B cell (primary cell): ENCODE measurements around the gene BZW1. TPM values are rescaled to one million over a fixed set of nuclear protein-coding genes. Genes with fewer than 3 reads are reported as not detected.

Source experiments
- ATAC-seq: fragments of 200-7000 bp; cut with Tn5 transposase; one replicate; pipeline ENCODE4 v1.10.0; 2021; ENCODE audit warnings: low read depth, mild to moderate bottlenecking, moderate number of reproducible peaks, moderate library complexity
- CTCF ChIA-PET: fragments of 350-600 bp; sonication (Branson Sonifier 250); formaldehyde crosslinking; loops from one replicate; lab custom pipeline; 2021; ENCODE audit warnings: antibody characterized with exemption, inconsistent platforms; lab: Charles Lee
- POLR2A ChIA-PET: fragments of 350-600 bp; sonication (Branson Sonifier 250); formaldehyde crosslinking; loops from one replicate; lab custom pipeline; 2021; ENCODE audit warnings: antibody characterized with exemption; lab: Charles Lee
- DNase-seq: peaks from one replicate; pipeline ENCODE4 v3.0.0; 2013
- H2AFZ ChIP-seq: 2 replicates; pipeline ENCODE4 v1.6.1; 2012; ENCODE audit warnings: mild to moderate bottlenecking, low read depth, low read length; ENCODE audit not compliant: insufficient read depth, poor library complexity, severe bottlenecking
- H3K27ac ChIP-seq, 2 donors: 1 replicate in 1 of 2; 2 replicates in 1 of 2; pipeline ENCODE4 v1.5.1; 2012 to 2013; ENCODE audit warnings: low read length in 2 of 2, mild to moderate bottlenecking in 2 of 2, moderate library complexity in 1 of 2
- H3K27me3 ChIP-seq, 4 experiments: fragments of 200-600 bp in 1 of 4; sonication (generic) in 1 of 4; replicated peaks in 1 of 4; 1 replicate in 2 of 4; 2 replicates in 2 of 4; pipeline versions ENCODE4 v1.6.1 to v1.7.0; 2013 to 2016; ENCODE audit warnings: low read length in 3 of 4, mild to moderate bottlenecking in 2 of 4, mixed read lengths in 1 of 4, moderate library complexity in 1 of 4; ENCODE audit not compliant: insufficient read depth in 4 of 4, control insufficient read depth in 3 of 4; ENCODE audit errors: control extremely low read depth in 1 of 4
- H3K36me3 ChIP-seq, 2 experiments: replicated peaks in 1 of 2; 1 replicate in 1 of 2; 2 replicates in 1 of 2; pipeline versions ENCODE4 v1.6.1 to v1.7.1; 2013; ENCODE audit warnings: low read length in 1 of 2; ENCODE audit not compliant: insufficient read depth in 2 of 2, control insufficient read depth in 1 of 2; ENCODE audit errors: control extremely low read depth in 1 of 2, extremely low read depth in 1 of 2
- H3K4me1 ChIP-seq, 2 donors: fragments of 200-600 bp in 1 of 2; sonication (generic) in 1 of 2; 1 replicate in 1 of 2; 2 replicates in 1 of 2; pipeline versions ENCODE4 v1.5.1 to v1.6.1; 2013 to 2017; ENCODE audit warnings: low read length in 2 of 2; ENCODE audit not compliant: control insufficient read depth in 2 of 2, insufficient read depth in 2 of 2
- H3K4me2 ChIP-seq: replicated peaks from 2 replicates; pipeline ENCODE3; 2012; ENCODE audit warnings: mild to moderate bottlenecking, low read depth, low read length; ENCODE audit not compliant: poor library complexity, severe bottlenecking
- H3K4me3 ChIP-seq, 5 experiments: fragments of 200-600 bp in 1 of 5; sonication (generic) in 1 of 5; 1 replicate in 3 of 5; 2 replicates in 2 of 5; pipeline versions ENCODE4 v1.5.1 to v1.7.0; 2011 to 2016; ENCODE audit warnings: low read length in 4 of 5, mild to moderate bottlenecking in 4 of 5, low read depth in 2 of 5, control low read depth in 1 of 5, moderate library complexity in 1 of 5; ENCODE audit not compliant: insufficient read depth in 1 of 5; ENCODE audit errors: control extremely low read depth in 1 of 5, extremely low read depth in 1 of 5
- H3K79me2 ChIP-seq: fragments of 200-600 bp; sonication (generic); one replicate; pipeline ENCODE4 v1.6.0; 2016; ENCODE audit warnings: low read length; ENCODE audit not compliant: control insufficient read depth, insufficient read depth
- H3K9ac ChIP-seq: fragments of 200-600 bp; sonication (generic); 2 replicates; pipeline ENCODE4 v1.6.1; 2017; ENCODE audit warnings: mild to moderate bottlenecking, low read length, moderate library complexity
- H3K9me3 ChIP-seq, 3 donors: one replicate each; pipeline versions ENCODE4 v1.6.1 to v1.7.1; 2013; ENCODE audit warnings: low read length in 2 of 3; ENCODE audit not compliant: control insufficient read depth in 2 of 3, insufficient read depth in 1 of 3; ENCODE audit errors: control extremely low read depth in 1 of 3
- H4K20me1 ChIP-seq: 2 replicates; pipeline ENCODE4 v1.6.0; 2012; ENCODE audit warnings: mild to moderate bottlenecking, low read length; ENCODE audit not compliant: insufficient read depth, control insufficient read depth, poor library complexity, severe bottlenecking
- H3K27ac Mint-ChIP-seq: one replicate; pipeline ENCODE4 v1.8.0; 2021; ENCODE audit warnings: mixed read lengths
- H3K27me3 Mint-ChIP-seq: one replicate; pipeline ENCODE4 v1.8.0; 2021; ENCODE audit warnings: mixed read lengths
- H3K4me1 Mint-ChIP-seq: one replicate; pipeline ENCODE4 v1.8.0; 2021; ENCODE audit warnings: mixed read lengths
- H3K4me3 Mint-ChIP-seq: one replicate; pipeline ENCODE4 v1.8.0; 2021; ENCODE audit warnings: mixed read lengths
- H3K9me3 Mint-ChIP-seq: one replicate; pipeline ENCODE4 v1.8.0; 2022; ENCODE audit warnings: mixed read lengths; ENCODE audit not compliant: insufficient read depth
- EZH2 ChIP-seq: IDR thresholded peaks from 2 replicates; pipeline ENCODE4 v1.6.1; 2012; ENCODE audit warnings: borderline replicate concordance, low read depth, mild to moderate bottlenecking, moderate library complexity, low read length; ENCODE audit not compliant: insufficient read depth, poor library complexity, severe bottlenecking
- WGBS: methylation state at CpG from one replicate; pipeline ENCODE4 v1.1.5; 2013; ENCODE audit warnings: missing lambda C conversion rate; ENCODE audit not compliant: insufficient coverage; 5-methylcytosine and 5-hydroxymethylcytosine counted together
- intact Hi-C: fragments of 100-400 bp; cut with micrococcal nuclease; formaldehyde crosslinking; loops from one replicate; pipeline ENCODE4 v1.10.0; 2022
- polyA plus RNA-seq: library from polyadenylated mRNA; depleted of rRNA; stranded (reverse); fragments of >200 nt; gene quantifications from 2 replicates; pipeline ENCODE4 v1.2.3, GENCODE V29; 2012
- total RNA-seq, 2 donors: library from RNA; stranded (reverse); fragments of 120-200 nt in 1 of 2; gene quantifications; 1 replicate in 1 of 2; 2 replicates in 1 of 2; pipeline versions ENCODE4 v1.2.3 to v1.2.4, GENCODE V29; 2013 to 2022
- TF ChIP-seq, protein P1 (sequence below): fragments of 200-600 bp; IDR thresholded peaks from one replicate; pipeline ENCODE4 v1.8.0; 2022; ENCODE audit warnings: antibody characterized with exemption, mild to moderate bottlenecking

BZW1 gene
- total and polyA plus RNA-seq, 2 donors (not counting 1 experiment from before 2014, with no cell fraction given), result 53.8 to 109 TPM

DNA sequence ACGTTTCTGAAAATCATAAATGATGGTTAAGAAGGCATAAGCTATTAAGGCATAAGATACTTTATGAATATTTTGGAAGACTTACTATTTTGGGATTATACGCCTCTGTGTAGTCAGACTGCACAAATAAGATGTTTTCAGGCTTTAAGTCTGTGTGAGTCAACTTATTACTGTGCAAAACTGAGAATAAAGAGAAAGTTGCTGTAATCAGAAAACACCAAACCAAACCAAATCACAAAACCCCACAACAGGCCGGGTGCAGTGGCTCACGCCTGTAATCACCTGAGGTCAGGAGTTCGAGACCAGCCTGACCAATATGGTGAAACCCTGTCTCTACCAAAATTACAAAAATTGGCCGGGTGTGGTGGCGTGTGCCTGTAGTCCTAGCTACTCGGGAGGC lies 45.1 kb downstream of the BZW1 start:
- Histone ChIP-seq H3K36me3 (peaks cover 34 to 100% of the 10 kb centered on the region in 2 experiments), H3K9ac (no peak overlapping the region), H3K4me3 (no peak overlapping the region), H3K79me2 (peaks cover 77% of the 10 kb centered on the region), H2AFZ (no peak overlapping the region), H4K20me1 (peaks cover 82% of the 10 kb centered on the region), H3K4me2 (no peak overlapping the region), H3K27ac (no peak overlapping the region), H3K27me3 (no peaks in the 10 kb centered on the region), H3K4me1 (peaks cover 23 to 37% of the 10 kb centered on the region in 2 donors), H3K9me3 (no peaks in the 10 kb centered on the region)
- intact Hi-C loops, result no loop called here
- DNase-seq, result no peak
- ATAC-seq, result no peak
- peaks cover 37% of the 10 kb centered on the region for H3K4me1 Mint-ChIP-seq
- 100% methylated on average over 1 of the region's 8 CpGs for WGBS
- no peaks in the 10 kb centered on the region for H3K27me3 Mint-ChIP-seq
- no peak overlapping the region for H3K4me3 Mint-ChIP-seq
- POLR2A ChIA-PET, result no interaction called here
- no peak overlapping the region for H3K27ac Mint-ChIP-seq
- TF ChIP-seq EZH2, result no peak
- TF ChIP-seq, protein P1, sequence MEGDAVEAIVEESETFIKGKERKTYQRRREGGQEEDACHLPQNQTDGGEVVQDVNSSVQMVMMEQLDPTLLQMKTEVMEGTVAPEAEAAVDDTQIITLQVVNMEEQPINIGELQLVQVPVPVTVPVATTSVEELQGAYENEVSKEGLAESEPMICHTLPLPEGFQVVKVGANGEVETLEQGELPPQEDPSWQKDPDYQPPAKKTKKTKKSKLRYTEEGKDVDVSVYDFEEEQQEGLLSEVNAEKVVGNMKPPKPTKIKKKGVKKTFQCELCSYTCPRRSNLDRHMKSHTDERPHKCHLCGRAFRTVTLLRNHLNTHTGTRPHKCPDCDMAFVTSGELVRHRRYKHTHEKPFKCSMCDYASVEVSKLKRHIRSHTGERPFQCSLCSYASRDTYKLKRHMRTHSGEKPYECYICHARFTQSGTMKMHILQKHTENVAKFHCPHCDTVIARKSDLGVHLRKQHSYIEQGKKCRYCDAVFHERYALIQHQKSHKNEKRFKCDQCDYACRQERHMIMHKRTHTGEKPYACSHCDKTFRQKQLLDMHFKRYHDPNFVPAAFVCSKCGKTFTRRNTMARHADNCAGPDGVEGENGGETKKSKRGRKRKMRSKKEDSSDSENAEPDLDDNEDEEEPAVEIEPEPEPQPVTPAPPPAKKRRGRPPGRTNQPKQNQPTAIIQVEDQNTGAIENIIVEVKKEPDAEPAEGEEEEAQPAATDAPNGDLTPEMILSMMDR, result no peak
- CTCF ChIA-PET, result interaction anchor here (1.9 kb wide), 1 partner anchor 321 kb away, joined by 5 read pairs; no protein-coding TSS in a partner anchor
- no peaks in the 10 kb centered on the region for H3K9me3 Mint-ChIP-seq

DNA sequence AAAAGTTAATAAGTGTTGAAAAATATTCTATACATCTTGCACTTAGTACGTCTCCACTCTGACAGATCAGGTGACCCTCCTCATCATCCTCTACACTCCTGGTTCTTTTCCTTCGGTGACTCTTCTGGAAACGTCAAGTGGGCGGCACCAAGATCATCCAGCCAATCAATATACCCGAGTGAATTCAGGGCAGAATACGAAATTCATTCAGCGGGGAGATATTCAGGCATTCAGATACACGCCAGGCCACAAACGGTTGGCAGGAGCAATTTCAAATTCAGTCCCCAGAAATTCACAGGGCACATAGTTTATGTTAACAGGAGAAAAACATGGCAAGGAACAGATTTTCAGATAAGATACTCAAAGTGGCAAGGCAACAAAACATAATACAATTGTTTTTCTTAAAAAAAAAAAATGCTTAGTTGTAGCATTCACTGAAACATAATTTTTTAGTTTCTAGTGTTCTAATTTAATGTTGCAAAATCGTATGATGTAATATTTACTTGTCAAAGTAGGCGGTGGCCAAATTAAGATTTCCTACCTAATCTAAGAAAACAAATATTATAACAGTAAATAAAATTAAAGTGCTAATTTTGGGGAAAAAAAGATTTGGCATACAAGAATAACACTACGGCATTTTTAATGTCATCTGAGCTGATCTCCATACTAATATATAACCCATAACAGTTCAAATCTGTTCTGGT lies 48.5 kb downstream of the BZW1 start:
- Histone ChIP-seq H2AFZ (no peak overlapping the region), H3K27ac (peak overlapping the region in 1 of 2 donors; percentile 4), H3K36me3 (peaks cover 21 to 68% of the 10 kb centered on the region in 2 experiments), H4K20me1 (peaks cover 81% of the 10 kb centered on the region), H3K4me1 (peaks cover 31 to 42% of the 10 kb centered on the region in 2 donors), H3K27me3 (no peaks in the 10 kb centered on the region), H3K9me3 (no peaks in the 10 kb centered on the region), H3K4me3 (peak overlapping the region in 1 of 5 experiments; percentile 93), H3K4me2 (peak overlapping the region; percentile 74), H3K9ac (peak overlapping the region; percentile 100), H3K79me2 (peaks cover 92% of the 10 kb centered on the region)
- ATAC-seq (no peak), DNase-seq (peak; percentile 13)
- Mint-ChIP-seq H3K9me3 (no peaks in the 10 kb centered on the region), H3K27me3 (no peaks in the 10 kb centered on the region), H3K27ac (peak overlapping the region; percentile 44), H3K4me1 (peaks cover 51% of the 10 kb centered on the region), H3K4me3 (peak overlapping the region; percentile 62)
- POLR2A ChIA-PET, result interaction anchor here (0.6 kb wide), 1 partner anchor 11 kb away, joined by 3 read pairs; no protein-coding TSS in a partner anchor
- 73% methylated on average over 2 of the region's 12 CpGs for WGBS
- intact Hi-C loops, result loop anchor here (10.0 kb wide), 2 partner anchors 335 to 1405 kb away; partner anchors contain the start of genes NOP58 and SGO2
- CTCF ChIA-PET, result interaction anchor here (1.0 kb wide), 2 partner anchors 10 to 372 kb away, joined by 3 read pairs; no protein-coding TSS in a partner anchor
- no peak for TF ChIP-seq EZH2
- TF ChIP-seq, protein P1, result no peak
